Skeletal muscle tissue (tissue), 4 donors: Measurements from ENCODE around the gene POLR1A. TPM values are rescaled to one million over a fixed set of nuclear protein-coding genes. Genes with fewer than 3 reads are reported as not detected.

Experiments used
- H3K27ac ChIP-seq: one replicate; pipeline ENCODE4 v1.7.0; 2013; ENCODE audit warnings: mild to moderate bottlenecking, low read depth, low read length, inconsistent platforms
- H3K27me3 ChIP-seq, 3 donors: one replicate each; pipeline ENCODE4 v1.7.0; 2013; ENCODE audit warnings: low read length in 3 of 3; ENCODE audit not compliant: control insufficient read depth in 3 of 3, insufficient read depth in 3 of 3
- H3K36me3 ChIP-seq, 3 donors: one replicate each; pipeline ENCODE4 v1.7.0; 2013; ENCODE audit warnings: low read length in 3 of 3; ENCODE audit not compliant: control insufficient read depth in 3 of 3, insufficient read depth in 3 of 3
- H3K4me1 ChIP-seq, 3 donors: one replicate each; pipeline ENCODE4 v1.7.0; 2013; ENCODE audit warnings: low read length in 3 of 3, mild to moderate bottlenecking in 3 of 3; ENCODE audit not compliant: control insufficient read depth in 3 of 3, insufficient read depth in 3 of 3
- H3K4me3 ChIP-seq, 3 donors: one replicate each; pipeline ENCODE4 v1.7.0; 2013; ENCODE audit warnings: low read length in 3 of 3
- H3K9ac ChIP-seq, 3 donors: one replicate each; pipeline ENCODE4 v1.7.0; 2013; ENCODE audit warnings: low read length in 3 of 3, mild to moderate bottlenecking in 3 of 3, moderate library complexity in 2 of 3, low read depth in 1 of 3
- H3K9me3 ChIP-seq, 3 donors: one replicate each; pipeline ENCODE4 v1.7.0; 2013; ENCODE audit warnings: low read length in 3 of 3; ENCODE audit not compliant: control insufficient read depth in 3 of 3
- total RNA-seq: library from RNA; depleted of rRNA; stranded (reverse); fragments of >200 nt; gene quantifications from one replicate; pipeline ENCODE4 v1.2.3, GENCODE V29; 2014
- donor health status: Osteomylitis.

POLR1A gene
- total RNA-seq, 1 donor from 2014 or later: 13.6 TPM

DNA sequence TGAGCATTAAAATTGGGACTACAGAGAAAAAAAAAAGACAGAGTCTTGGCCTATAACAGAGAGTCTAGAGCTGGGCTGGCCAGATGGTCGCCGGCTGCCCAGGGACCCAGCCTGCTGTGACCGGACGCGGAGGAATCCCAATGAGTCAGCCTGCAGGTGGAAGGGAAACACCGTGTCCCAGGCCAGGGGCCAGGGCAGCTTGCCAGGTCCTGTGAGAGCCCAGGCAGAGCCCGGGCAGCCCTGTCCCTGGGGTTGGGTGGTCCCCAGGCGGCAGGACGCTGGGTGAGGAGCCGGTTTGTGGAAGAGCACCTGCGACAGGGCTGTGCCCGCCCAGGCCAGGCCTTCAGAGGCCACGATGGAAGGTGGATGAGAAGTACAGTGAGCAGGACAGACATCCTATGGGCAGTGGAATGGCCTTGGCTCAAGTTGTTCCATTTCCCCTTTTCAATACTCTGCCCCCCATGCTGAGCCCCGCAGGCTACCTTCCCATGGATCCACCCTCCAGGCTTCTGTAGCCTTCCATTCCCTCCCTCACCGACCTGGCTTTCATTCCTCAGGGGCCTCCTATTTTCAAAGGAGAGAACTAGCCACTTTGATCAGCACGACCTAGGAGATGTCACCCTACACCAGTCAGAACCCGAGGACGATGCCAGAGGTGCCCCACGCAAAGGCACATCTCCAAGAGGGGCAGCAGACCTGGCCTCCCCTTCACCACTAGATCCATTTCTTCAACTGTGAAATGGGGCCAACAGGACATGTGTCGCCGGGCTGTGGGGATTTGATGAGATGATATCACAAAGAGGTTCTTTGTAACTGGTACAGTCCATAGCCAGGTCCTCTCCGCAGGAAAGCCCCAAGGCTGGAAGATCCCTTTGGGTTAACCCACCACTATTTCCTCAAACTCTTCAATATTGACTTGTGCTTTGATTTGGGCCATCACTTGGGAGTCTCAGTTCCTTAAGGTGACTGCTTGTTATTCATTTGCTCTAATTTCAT is 87.5 kb downstream of the POLR1A start:
- H3K36me3 ChIP-seq: no peaks in the 10 kb centered on the region
- no peak overlapping the region for H3K27ac ChIP-seq
- peaks cover 0 to 4% (median 0%) of the 10 kb centered on the region in 3 donors for H3K9me3 ChIP-seq
- H3K9ac ChIP-seq: peak overlapping the region in 1 of 3 donors; percentile 45
- no peak overlapping the region for H3K4me3 ChIP-seq
- H3K4me1 ChIP-seq: peaks cover 27 to 35% (median 33%) of the 10 kb centered on the region in 3 donors
- H3K27me3 ChIP-seq: no peaks in the 10 kb centered on the region

DNA sequence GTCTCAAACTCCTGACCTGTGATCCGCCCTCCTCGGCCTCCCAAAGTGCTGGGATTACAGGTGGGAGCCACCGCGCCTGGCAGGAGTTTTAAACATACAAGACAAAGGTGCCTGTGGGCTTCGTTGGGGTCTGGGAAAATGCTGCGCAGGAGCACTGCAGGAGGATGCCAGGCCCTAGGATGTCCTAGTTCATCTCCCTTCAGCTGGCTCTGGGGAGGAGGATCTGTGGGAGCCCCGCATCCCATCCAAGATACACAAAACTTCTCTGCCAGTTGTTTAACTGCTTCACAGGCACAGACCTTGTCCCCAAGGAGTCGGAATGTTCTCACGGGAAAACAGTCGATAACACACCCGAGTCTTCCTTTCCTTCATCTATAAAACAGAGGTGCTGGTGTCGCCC is 89.1 kb downstream of the POLR1A start:
- H3K9me3 ChIP-seq: peaks cover 0 to 4% (median 0%) of the 10 kb centered on the region in 3 donors
- no peak overlapping the region for H3K27ac ChIP-seq
- peaks cover 30 to 35% (median 31%) of the 10 kb centered on the region in 3 donors for H3K4me1 ChIP-seq
- H3K9ac ChIP-seq: no peak overlapping the region
- H3K4me3 ChIP-seq: no peak overlapping the region
- no peaks in the 10 kb centered on the region for H3K27me3 ChIP-seq
- no peaks in the 10 kb centered on the region for H3K36me3 ChIP-seq

- H3K27ac ChIP-seq: no peak overlapping the region
- peaks cover 22 to 26% (median 23%) of the 10 kb centered on the region in 3 donors for H3K4me1 ChIP-seq
- no peaks in the 10 kb centered on the region for H3K27me3 ChIP-seq
- no peak overlapping the region for H3K9ac ChIP-seq
- peaks cover 0 to 4% (median 0%) of the 10 kb centered on the region in 3 donors for H3K9me3 ChIP-seq
- H3K36me3 ChIP-seq: no peaks in the 10 kb centered on the region
- no peak overlapping the region for H3K4me3 ChIP-seq
These were observed 90.0 kb downstream of the POLR1A start for GRCh38 chr2:86015699-86016098.

- Histone ChIP-seq H3K9me3 (peaks cover 0 to 4% (median 0%) of the 10 kb centered on the region in 3 donors), H3K36me3 (no peaks in the 10 kb centered on the region), H3K4me3 (no peak overlapping the region), H3K9ac (no peak overlapping the region), H3K27me3 (no peaks in the 10 kb centered on the region), H3K27ac (no peak overlapping the region), H3K4me1 (peaks cover 20 to 23% (median 21%) of the 10 kb centered on the region in 3 donors)
These were observed 90.7 kb downstream of the POLR1A start for GRCh38 chr2:86015006-86015405.

- no peak overlapping the region for H3K4me3 ChIP-seq
- peaks cover 0 to 4% (median 0%) of the 10 kb centered on the region in 3 donors for H3K9me3 ChIP-seq
- no peaks in the 10 kb centered on the region for H3K27me3 ChIP-seq
- no peak overlapping the region for H3K27ac ChIP-seq
- H3K9ac ChIP-seq: no peak overlapping the region
- H3K36me3 ChIP-seq: no peaks in the 10 kb centered on the region
- peaks cover 20 to 23% (median 21%) of the 10 kb centered on the region in 3 donors for H3K4me1 ChIP-seq
These were observed 91.2 kb downstream of the POLR1A start for GRCh38 chr2:86014493-86014892.

DNA sequence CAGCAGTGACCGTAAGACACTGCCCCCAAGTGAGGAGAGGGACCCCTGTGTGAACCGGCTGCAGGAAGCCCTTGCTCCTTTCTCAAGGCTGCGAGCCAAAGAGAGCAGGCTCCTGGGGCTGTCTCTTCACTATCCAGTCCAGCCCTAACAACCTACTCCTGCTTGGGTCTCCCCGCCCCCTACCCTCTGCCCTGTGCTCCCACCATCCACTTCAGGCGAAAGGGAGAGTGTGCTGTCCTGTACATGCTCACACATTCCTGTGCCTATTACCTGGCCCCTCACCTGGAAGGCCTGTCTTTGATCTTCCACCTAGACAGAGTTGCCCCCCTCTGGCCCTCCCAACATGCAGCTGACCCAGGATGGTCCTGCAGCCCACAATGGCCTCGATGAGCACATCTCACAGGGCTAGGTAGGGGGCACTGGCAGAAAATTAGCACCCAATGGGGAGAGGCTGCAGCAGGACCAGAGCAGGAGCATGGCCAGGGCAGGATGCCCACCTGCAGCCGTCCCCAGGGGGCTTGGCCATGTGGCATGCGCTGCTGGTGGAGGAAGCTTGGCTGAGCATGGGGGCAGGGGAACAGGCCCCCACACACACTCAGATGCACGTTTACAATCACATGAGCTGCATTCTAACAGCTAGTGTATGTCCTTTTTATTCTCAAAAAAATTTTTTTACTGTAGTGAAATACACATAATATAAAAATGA is 93.5 kb downstream of the POLR1A start:
- Histone ChIP-seq H3K4me1 (peaks cover 7 to 9% (median 9%) of the 10 kb centered on the region in 3 donors), H3K36me3 (no peaks in the 10 kb centered on the region), H3K27me3 (no peaks in the 10 kb centered on the region), H3K9me3 (peaks cover 0 to 8% (median 0%) of the 10 kb centered on the region in 3 donors), H3K4me3 (no peak overlapping the region), H3K27ac (no peak overlapping the region), H3K9ac (no peak overlapping the region)

GRCh38 chr2:86011449-86011941 is 94.2 kb downstream of the POLR1A start:
- Histone ChIP-seq H3K36me3 (no peaks in the 10 kb centered on the region), H3K9me3 (peaks cover 0 to 8% (median 3%) of the 10 kb centered on the region in 3 donors), H3K27me3 (no peaks in the 10 kb centered on the region), H3K27ac (no peak overlapping the region), H3K4me3 (no peak overlapping the region), H3K9ac (no peak overlapping the region), H3K4me1 (peaks cover under 1 to 3% (median 3%) of the 10 kb centered on the region in 3 donors)

GRCh38 chr2:86010083-86010482 is 95.6 kb downstream of the POLR1A start:
- Histone ChIP-seq H3K27ac (no peak overlapping the region), H3K27me3 (no peaks in the 10 kb centered on the region), H3K36me3 (no peaks in the 10 kb centered on the region), H3K4me3 (no peak overlapping the region), H3K4me1 (peaks cover 0 to 3% (median 3%) of the 10 kb centered on the region in 3 donors), H3K9ac (no peak overlapping the region), H3K9me3 (peaks cover 4 to 13% (median 5%) of the 10 kb centered on the region in 3 donors)

GRCh38 chr2:86006524-86006923 is 99.2 kb downstream of the POLR1A start:
- H3K4me3 ChIP-seq: no peak overlapping the region
- peaks cover 4 to 9% (median 8%) of the 10 kb centered on the region in 3 donors for H3K9me3 ChIP-seq
- no peak overlapping the region for H3K27ac ChIP-seq
- H3K4me1 ChIP-seq: no peaks in the 10 kb centered on the region
- H3K9ac ChIP-seq: no peak overlapping the region
- no peaks in the 10 kb centered on the region for H3K36me3 ChIP-seq
- H3K27me3 ChIP-seq: no peaks in the 10 kb centered on the region
